H1 (cell line): ENCODE results near the gene ARHGAP8. TPM values are rescaled to one million over a fixed set of nuclear protein-coding genes. Genes with fewer than 3 reads are reported as not detected.

Experiments
- CTCF ChIA-PET: fragments of 300-600 bp; sonication (Branson Sonifier 250); formaldehyde crosslinking; loops from one replicate; lab custom pipeline; 2021; ENCODE audit not compliant: partially characterized antibody; lab: Charles Lee
- POLR2A ChIA-PET: fragments of 300-600 bp; sonication (Branson Sonifier 250); formaldehyde crosslinking; loops from one replicate; lab custom pipeline; 2021; ENCODE audit warnings: inconsistent platforms; ENCODE audit not compliant: partially characterized antibody; lab: Charles Lee
- DNase-seq, 2 experiments: peaks; one replicate each; pipeline versions ENCODE4 v3.0.0 to v3.0.0-alpha.2; 2010 to 2022; ENCODE audit warnings: low spot score in 2 of 2, low read depth in 1 of 2, mixed read lengths in 1 of 2
- FAIRE-seq: peaks from 2 replicates; lab custom pipeline; 2011; peaks lifted over from hg19 to GRCh38; lab: Jason Lieb, UNC
- H2AFZ ChIP-seq: 2 replicates; pipeline ENCODE4 v1.8.1; 2012; ENCODE audit warnings: low read length, inconsistent platforms
- H2AK5ac ChIP-seq: 2 replicates; pipeline ENCODE4 v1.6.1; 2013; ENCODE audit warnings: low read depth, low read length
- H2BK120ac ChIP-seq: replicated peaks from 2 replicates; pipeline ENCODE3; 2013; ENCODE audit warnings: low read depth, low read length, inconsistent platforms
- H2BK12ac ChIP-seq: 2 replicates; pipeline ENCODE4 v1.6.1; 2013; ENCODE audit warnings: low read depth, low read length
- H2BK15ac ChIP-seq: 2 replicates; pipeline ENCODE4 v1.6.1; 2013; ENCODE audit warnings: low read length
- H2BK20ac ChIP-seq: 2 replicates; pipeline ENCODE4 v1.6.1; 2013; ENCODE audit warnings: low read length
- H2BK5ac ChIP-seq: 2 replicates; pipeline ENCODE4 v1.6.1; 2013; ENCODE audit warnings: low read depth, low read length
- H3K14ac ChIP-seq: 2 replicates; pipeline ENCODE4 v1.6.1; 2013; ENCODE audit warnings: inconsistent platforms; ENCODE audit not compliant: insufficient read length
- H3K18ac ChIP-seq: 2 replicates; pipeline ENCODE4 v1.6.1; 2013; ENCODE audit warnings: low read length; ENCODE audit errors: extremely low read depth
- H3K23ac ChIP-seq: 2 replicates; pipeline ENCODE4 v1.6.1; 2013; ENCODE audit warnings: inconsistent platforms; ENCODE audit not compliant: insufficient read length
- H3K23me2 ChIP-seq: 2 replicates; pipeline ENCODE4 v1.6.1; 2013; ENCODE audit warnings: low read depth, low read length
- H3K27ac ChIP-seq: 2 replicates; pipeline ENCODE4 v1.6.1; 2011; ENCODE audit warnings: low read depth, low read length, inconsistent platforms
- H3K27me3 ChIP-seq, 4 experiments: replicated peaks in 1 of 4; 1 replicate in 1 of 4; 2 replicates in 3 of 4; pipeline versions ENCODE4 v1.6.1 to v1.8.1; 2011 to 2013; ENCODE audit warnings: low read length in 3 of 4, mild to moderate bottlenecking in 3 of 4, inconsistent platforms in 2 of 4, mixed read lengths in 2 of 4, moderate library complexity in 1 of 4; ENCODE audit not compliant: control insufficient read depth in 3 of 4, insufficient read depth in 3 of 4; ENCODE audit errors: extremely low read depth in 1 of 4
- H3K36me3 ChIP-seq, 4 experiments: 2 replicates each; pipeline versions ENCODE4 v1.6.1 to v1.8.1; 2011 to 2013; ENCODE audit warnings: mild to moderate bottlenecking in 4 of 4, low read length in 3 of 4, moderate library complexity in 2 of 4, control low read depth in 1 of 4, inconsistent platforms in 1 of 4; ENCODE audit not compliant: insufficient read depth in 4 of 4, control insufficient read depth in 2 of 4
- H3K4ac ChIP-seq: replicated peaks from 2 replicates; pipeline ENCODE3; 2013; ENCODE audit warnings: low read length, low read depth, mixed read lengths, inconsistent platforms; ENCODE audit not compliant: insufficient read length
- H3K4me1 ChIP-seq, 4 experiments: replicated peaks in 1 of 4; 1 replicate in 1 of 4; 2 replicates in 3 of 4; pipeline versions ENCODE4 v1.6.1 to v1.8.1; 2011 to 2013; ENCODE audit warnings: low read length in 3 of 4, inconsistent platforms in 2 of 4, mixed read lengths in 1 of 4; ENCODE audit not compliant: insufficient read depth in 4 of 4, control insufficient read depth in 3 of 4
- H3K4me2 ChIP-seq, 2 experiments: 2 replicates each; pipeline versions ENCODE4 v1.6.1 to v1.8.1; 2011 to 2013; ENCODE audit warnings: low read depth in 2 of 2, low read length in 2 of 2, control low read depth in 1 of 2, inconsistent platforms in 1 of 2, mild to moderate bottlenecking in 1 of 2; ENCODE audit not compliant: insufficient read depth in 1 of 2
- H3K4me3 ChIP-seq, 4 experiments: fragments of 200-600, 300-600 bp in 1 of 4; sonication (generic), shearing (Covaris generic), sonication (Bioruptor Twin) in 1 of 4; 2 replicates each; pipeline versions ENCODE4 v1.5.1 to v1.8.1; 2011 to 2016; ENCODE audit warnings: low read length in 4 of 4, low read depth in 3 of 4, control low read depth in 2 of 4, inconsistent platforms in 2 of 4, mild to moderate bottlenecking in 2 of 4, mixed read lengths in 1 of 4, moderate library complexity in 1 of 4; ENCODE audit not compliant: insufficient read depth in 2 of 4; ENCODE audit errors: extremely low read depth in 1 of 4
- H3K56ac ChIP-seq: replicated peaks from 2 replicates; pipeline ENCODE3; 2013; ENCODE audit warnings: low read depth, mild to moderate bottlenecking, mixed read lengths, low read length, inconsistent platforms; ENCODE audit not compliant: insufficient read length
- H3K79me1 ChIP-seq: 2 replicates; pipeline ENCODE4 v1.6.1; 2013; ENCODE audit warnings: low read depth, low read length, control low read depth
- H3K79me2 ChIP-seq, 2 experiments: 2 replicates each; pipeline versions ENCODE4 v1.6.1 to v1.8.1; 2012 to 2013; ENCODE audit warnings: low read length in 2 of 2, mild to moderate bottlenecking in 2 of 2, inconsistent platforms in 1 of 2; ENCODE audit not compliant: insufficient read depth in 2 of 2, control insufficient read depth in 1 of 2
- H3K9ac ChIP-seq, 4 experiments: replicated peaks in 1 of 4; 1 replicate in 1 of 4; 2 replicates in 3 of 4; pipeline versions ENCODE4 v1.6.1 to v1.8.1; 2011 to 2013; ENCODE audit warnings: low read depth in 3 of 4, low read length in 3 of 4, control low read depth in 2 of 4, mild to moderate bottlenecking in 2 of 4, moderate library complexity in 2 of 4, inconsistent platforms in 1 of 4; ENCODE audit errors: extremely low read depth in 1 of 4
- H3K9me3 ChIP-seq, 2 experiments: 2 replicates each; pipeline versions ENCODE4 v1.6.1 to v1.8.1; 2012 to 2013; ENCODE audit warnings: mild to moderate bottlenecking in 2 of 2, moderate library complexity in 2 of 2, control low read depth in 1 of 2, inconsistent platforms in 1 of 2, low read depth in 1 of 2, low read length in 1 of 2, mixed read lengths in 1 of 2; ENCODE audit not compliant: insufficient read depth in 2 of 2
- H4K20me1 ChIP-seq, 2 experiments: replicated peaks in 1 of 2; 2 replicates each; pipeline versions ENCODE3 to v1.8.1; 2011 to 2013; ENCODE audit warnings: inconsistent platforms in 2 of 2, low read length in 2 of 2, mild to moderate bottlenecking in 1 of 2; ENCODE audit not compliant: insufficient read depth in 2 of 2, control insufficient read depth in 1 of 2
- H4K5ac ChIP-seq: 2 replicates; pipeline ENCODE4 v1.6.1; 2013; ENCODE audit warnings: low read length, low read depth, mixed read lengths, inconsistent platforms; ENCODE audit not compliant: insufficient read length
- H4K8ac ChIP-seq: 2 replicates; pipeline ENCODE4 v1.8.0; 2013; ENCODE audit warnings: mild to moderate bottlenecking, moderate library complexity, low read length, inconsistent platforms; ENCODE audit not compliant: insufficient read depth; ENCODE audit errors: extremely low read depth
- H4K91ac ChIP-seq: replicated peaks from 2 replicates; pipeline ENCODE3; 2013; ENCODE audit warnings: low read length, mixed read lengths, inconsistent platforms; ENCODE audit not compliant: insufficient read length
- ASH2L ChIP-seq: fragments of 200-600, 300-600 bp; sonication (generic); IDR thresholded peaks from one replicate; pipeline ENCODE4 v1.7.1; 2017; ENCODE audit warnings: low read length
- CHD2 ChIP-seq: IDR thresholded peaks from 2 replicates; pipeline ENCODE4 v1.6.1; 2012; ENCODE audit warnings: low read length, improper control_type of control experiment
- GABPA ChIP-seq: IDR thresholded peaks from 2 replicates; pipeline ENCODE4 v1.6.1; 2011; ENCODE audit warnings: mild to moderate bottlenecking, low read length, moderate library complexity, borderline replicate concordance; ENCODE audit not compliant: insufficient read depth
- POLR2AphosphoS5 ChIP-seq: IDR thresholded peaks from 2 replicates; pipeline ENCODE4 v1.6.1; 2011; ENCODE audit warnings: low read depth, low read length
- TAF1 ChIP-seq: IDR thresholded peaks from 2 replicates; pipeline ENCODE4 v1.6.1; 2011; ENCODE audit warnings: mild to moderate bottlenecking, low read depth, low read length
- WGBS, 2 experiments: shearing (Covaris generic) in 1 of 2; methylation state at CpG; one replicate each; pipeline versions ENCODE4 v1.1.6 to v1.1.7; 2013 to 2015; ENCODE audit warnings: low lambda C conversion rate in 2 of 2, mixed read lengths in 2 of 2, inconsistent platforms in 1 of 2, low coverage in 1 of 2, missing lambda C conversion rate in 1 of 2; ENCODE audit not compliant: insufficient replicate concordance in 2 of 2, insufficient coverage in 1 of 2, insufficient read length in 1 of 2; ENCODE audit errors: extremely low coverage in 1 of 2, missing lambda C conversion rate in 1 of 2; 5-methylcytosine and 5-hydroxymethylcytosine counted together
- polyA plus RNA-seq, 7 experiments: library from polyadenylated mRNA; depleted of rRNA in 3 of 7; stranded (reverse) in 5 of 7; unstranded in 2 of 7; fragments of >200 nt in 5 of 7; fragments of 200-250 nt in 2 of 7; gene quantifications; 1 replicate in 5 of 7; 2 replicates in 1 of 7; 4 replicates in 1 of 7; pipeline versions ENCODE4 v1.2.1 to v1.2.3, GENCODE V29; 2011 to 2013; ENCODE audit warnings: missing spikeins in 2 of 7, mixed read lengths in 2 of 7
- total RNA-seq: library from RNA; stranded (reverse); fragmentation: NEBNext Ultra II Directional; extraction: Animal tissue kit (Norgen Biotek cat#: 25700); gene quantifications from 2 replicates; pipeline ENCODE4 v1.2.1, GENCODE V29; 2021

ARHGAP8 gene
- total and polyA plus RNA-seq, 2 of the 8 experiments (the other 6 are each of a cell fraction or from before 2014, with no cell fraction given): 35.6 to 47.7 TPM

DNA sequence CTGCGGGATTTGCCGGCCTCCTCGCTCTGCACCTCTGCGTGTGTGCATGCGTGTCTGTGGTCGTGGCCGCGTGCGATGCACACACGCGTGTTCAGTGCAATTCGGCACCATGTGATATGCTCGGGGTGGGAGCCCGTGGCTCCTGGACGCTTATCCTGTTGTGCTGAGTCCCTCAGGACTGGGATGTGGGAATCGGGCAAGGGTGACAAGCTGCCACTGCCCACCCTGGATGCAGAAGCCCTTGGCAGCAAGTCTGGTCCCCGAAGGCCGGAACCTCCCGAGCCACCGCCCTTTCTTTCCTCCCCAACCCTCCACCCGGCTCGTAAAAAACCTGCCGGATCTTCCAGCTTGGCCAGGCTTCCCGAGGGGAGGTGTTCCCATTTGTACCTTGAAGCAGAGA is 129.2 kb downstream of the ARHGAP8 start:
- WGBS, 2 experiments: 96% methylated on average over 17 of the region's 24 CpGs; no CpG with 5 or more reads in 1 of the 2 experiments
- Histone ChIP-seq H3K27me3 (no peaks in the 10 kb centered on the region; a peak in 1 of 7 replicates), H3K36me3 (peaks cover 8 to 33% (median 20%) of the 10 kb centered on the region in 4 experiments; a peak in 7 of 8 replicates), H2AK5ac (no peak overlapping the region), H3K27ac (no peak overlapping the region), H3K4ac (no peak overlapping the region), H2AFZ (no peak overlapping the region), H2BK15ac (no peak overlapping the region), H2BK12ac (no peak overlapping the region), H2BK20ac (no peak overlapping the region), H4K20me1 (peaks cover 0 to 6% of the 10 kb centered on the region in 2 experiments), H3K79me2 (no peaks in the 10 kb centered on the region), H3K79me1 (no peaks in the 10 kb centered on the region), H3K56ac (no peak overlapping the region), H3K18ac (no peak overlapping the region), H3K23me2 (peaks cover 8% of the 10 kb centered on the region; the same call in 1 of the 2 replicates), H2BK120ac (no peak overlapping the region), H3K4me1 (no peaks in the 10 kb centered on the region), H2BK5ac (no peak overlapping the region), H4K8ac (no peak overlapping the region), H3K4me2 (no peak overlapping the region), H3K9me3 (peaks cover 0 to 8% of the 10 kb centered on the region in 2 experiments; a peak in 2 of 4 replicates), H4K5ac (no peak overlapping the region), H3K9ac (no peak overlapping the region), H4K91ac (no peak overlapping the region), H3K23ac (no peak overlapping the region), H3K4me3 (no peak overlapping the region), H3K14ac (no peak overlapping the region)
- POLR2A ChIA-PET: no interaction called here
- no peak for DNase-seq
- CTCF ChIA-PET: interaction anchor here (0.6 to 1.6 kb wide), 4 partner anchors 12 to 183 kb away, joined by 3 to 4 read pairs (median 4); no protein-coding TSS in a partner anchor
- no peak for TF ChIP-seq GABPA
- TF ChIP-seq CHD2: no peak
- no peak for TF ChIP-seq ASH2L
- TF ChIP-seq POLR2AphosphoS5: no peak
- TF ChIP-seq TAF1: no peak
- no peak for FAIRE-seq
